ENCODE results near the gene LRRC7.
"Not testable (repeated sequence)": the region's sequence is repeated elsewhere in the genome, so short reads cannot be mapped to it uniquely, and the experiment has no call there.

The LRRC7 gene

DNA sequence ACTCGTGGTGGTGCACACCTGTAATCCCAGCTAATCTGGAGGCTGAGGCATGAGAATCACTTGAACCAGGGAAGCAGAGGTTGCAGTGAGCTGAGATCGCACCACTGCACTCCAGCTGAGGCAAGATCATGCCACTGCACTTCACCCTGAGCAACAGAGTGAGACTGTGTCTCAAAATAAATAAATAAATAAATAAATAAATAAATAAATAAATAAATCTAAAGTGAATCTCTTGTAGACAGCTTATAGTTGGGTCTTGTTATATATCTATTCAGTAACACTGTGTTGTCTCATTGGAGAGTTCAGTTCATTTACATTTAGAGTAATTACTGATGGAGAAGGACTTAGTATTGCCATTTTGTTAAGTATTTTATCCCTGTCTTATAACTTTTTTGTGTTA is 379.2 kb downstream of the LRRC7 start:
- Histone ChIP-seq H3K27ac (ENCODE audit: low read depth, low read length, severe bottlenecking) (no peak overlapping the region), H3K4me1 (ENCODE audit: control insufficient read depth, insufficient read depth, low read length, poor library complexity, severe bottlenecking) (no peaks in the 10 kb centered on the region)
- 79 to 100% methylated on average over 1 to 2 of the region's 2 CpGs for WGBS, 2 experiments (ENCODE audit: insufficient coverage in 2 of 2)

DNA sequence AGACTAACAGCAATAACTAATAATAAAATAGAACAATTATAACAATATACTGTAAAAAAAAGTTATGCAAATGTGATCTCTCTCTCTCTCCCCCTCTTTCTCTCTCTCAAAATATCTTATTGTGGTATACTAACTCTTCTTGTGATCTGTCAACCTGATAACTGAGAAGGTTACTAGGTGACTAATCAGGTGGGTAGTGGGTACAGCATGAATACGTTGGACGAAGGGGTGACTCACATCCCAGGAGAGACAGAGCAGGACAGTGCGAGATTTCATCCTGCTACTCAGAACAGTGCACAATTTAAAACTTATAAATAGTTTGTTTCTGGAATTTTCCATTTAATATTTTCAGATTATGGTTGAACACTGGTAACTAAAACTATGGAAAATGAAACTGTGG is 380.1 kb downstream of the LRRC7 start:
- Histone ChIP-seq H3K36me3 (ENCODE audit: control insufficient read depth, insufficient read depth, low read length) (no peaks in the 10 kb centered on the region), H3K4me3 (ENCODE audit: extremely low read depth, insufficient read depth, low read length, poor library complexity, severe bottlenecking) (no peak overlapping the region), H3K9me3 (ENCODE audit: control insufficient read depth, low read length) (no peaks in the 10 kb centered on the region), H3K27ac (ENCODE audit: low read depth, low read length, severe bottlenecking) (no peak overlapping the region), H3K4me1 (ENCODE audit: control insufficient read depth, insufficient read depth, low read length, poor library complexity, severe bottlenecking) (no peaks in the 10 kb centered on the region)
- no CpG with 5 or more reads among the region's 3 CpGs for WGBS, 2 experiments (ENCODE audit: insufficient coverage in 2 of 2)

More for the DNA sequence above, 379.2 kb downstream of the LRRC7 start:
- Histone ChIP-seq H3K36me3 (ENCODE audit: control insufficient read depth, insufficient read depth, low read length) (no peaks in the 10 kb centered on the region), H3K4me3 (ENCODE audit: extremely low read depth, insufficient read depth, low read length, poor library complexity, severe bottlenecking) (no peak overlapping the region), H3K9me3 (ENCODE audit: control insufficient read depth, low read length) (no peaks in the 10 kb centered on the region)

DNA sequence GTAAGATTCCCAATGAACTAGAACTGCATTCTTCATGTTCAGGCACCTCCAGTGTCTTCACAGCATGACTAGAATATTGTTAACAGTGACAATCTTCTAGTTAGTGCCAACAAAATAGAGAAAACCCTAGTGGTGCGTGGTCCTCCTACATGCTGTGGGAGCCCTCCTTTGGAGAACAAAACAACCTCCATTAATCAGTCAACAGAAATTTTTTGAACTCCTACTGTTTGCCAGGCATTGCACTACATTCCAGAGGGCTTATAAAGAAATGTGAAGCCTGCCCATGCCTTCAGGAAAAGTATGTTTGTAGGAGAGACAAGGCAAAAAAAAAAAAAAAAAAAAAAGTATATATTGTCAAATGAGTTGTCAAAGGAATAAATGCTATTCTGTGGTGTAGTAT is 385.0 kb downstream of the LRRC7 start:
- 80% methylated on average over 1 of the region's 1 CpG for WGBS, 2 experiments (ENCODE audit: insufficient coverage in 2 of 2)

DNA sequence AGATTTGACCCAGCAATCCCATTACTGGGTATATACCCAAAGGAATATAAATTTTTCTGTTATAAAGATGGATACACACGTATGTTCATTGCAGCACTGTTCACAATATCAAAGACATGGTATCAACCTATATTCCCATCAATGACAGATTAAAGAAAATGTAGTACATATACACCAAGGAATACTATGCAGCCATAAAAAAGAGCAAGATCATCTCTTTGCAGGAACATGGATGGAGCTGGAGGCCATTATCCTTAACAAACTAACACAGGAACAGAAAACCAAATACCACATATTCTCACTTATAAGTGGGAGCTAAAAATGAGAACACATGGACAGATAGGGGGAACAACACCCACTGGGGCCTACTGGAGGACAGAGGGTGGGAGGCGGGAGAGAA is 394.7 kb downstream of the LRRC7 start:
- 60% methylated on average over 1 of the region's 2 CpGs; no CpG with 5 or more reads in 1 of the 2 experiments for WGBS, 2 experiments (ENCODE audit: insufficient coverage in 2 of 2)
- H3K36me3 ChIP-seq (ENCODE audit: control insufficient read depth, insufficient read depth, low read length); H3K4me1 ChIP-seq (ENCODE audit: control insufficient read depth, insufficient read depth, low read length, poor library complexity, severe bottlenecking): not testable (repeated sequence)

More for the DNA sequence above, 385.0 kb downstream of the LRRC7 start:
- no peaks in the 10 kb centered on the region for H3K36me3 ChIP-seq (ENCODE audit: control insufficient read depth, insufficient read depth, low read length)
- H3K4me1 ChIP-seq (ENCODE audit: control insufficient read depth, insufficient read depth, low read length, poor library complexity, severe bottlenecking), result no peaks in the 10 kb centered on the region
- H3K9me3 ChIP-seq (ENCODE audit: control insufficient read depth, low read length), result no peaks in the 10 kb centered on the region
- no peak overlapping the region for H3K27ac ChIP-seq (ENCODE audit: low read depth, low read length, severe bottlenecking)
- H3K4me3 ChIP-seq (ENCODE audit: extremely low read depth, insufficient read depth, low read length, poor library complexity, severe bottlenecking), result no peak overlapping the region

DNA sequence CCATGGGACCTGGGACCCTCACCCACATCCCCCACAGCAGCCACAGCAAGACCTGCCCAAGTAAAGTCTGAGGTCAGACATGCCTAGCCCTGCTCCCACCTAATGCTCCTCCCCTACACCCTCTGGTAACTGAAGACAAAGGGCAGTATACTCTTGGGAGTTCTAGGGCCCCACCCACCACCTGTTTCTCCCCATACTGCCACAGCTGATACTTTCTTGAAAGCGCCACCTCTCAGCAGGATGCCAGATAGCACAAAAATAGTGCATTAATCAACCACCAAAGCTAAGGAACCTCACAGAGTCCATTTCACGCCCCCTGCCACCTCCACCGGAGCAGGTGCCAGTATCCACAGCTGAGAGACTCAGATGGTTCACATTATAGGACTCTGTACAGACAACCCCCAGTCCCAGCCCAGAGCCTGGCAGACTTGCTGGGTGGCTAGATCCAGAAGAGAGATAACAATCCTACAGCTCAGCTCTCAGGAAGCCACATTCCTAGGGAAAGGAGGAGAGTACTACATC is 399.6 kb downstream of the LRRC7 start:
- Histone ChIP-seq H3K9me3 (ENCODE audit: control insufficient read depth, low read length) (no peaks in the 10 kb centered on the region), H3K4me3 (ENCODE audit: extremely low read depth, insufficient read depth, low read length, poor library complexity, severe bottlenecking) (no peak overlapping the region), H3K4me1 (ENCODE audit: control insufficient read depth, insufficient read depth, low read length, poor library complexity, severe bottlenecking) (peaks cover 7% of the 10 kb centered on the region), H3K36me3 (ENCODE audit: control insufficient read depth, insufficient read depth, low read length) (no peaks in the 10 kb centered on the region), H3K27ac (ENCODE audit: low read depth, low read length, severe bottlenecking) (no peak overlapping the region)
- 87 to 90% methylated on average over 1 to 3 of the region's 3 CpGs for WGBS, 2 experiments (ENCODE audit: insufficient coverage in 2 of 2)

More for the DNA sequence above, 394.7 kb downstream of the LRRC7 start:
- not testable (repeated sequence) for H3K27ac ChIP-seq (ENCODE audit: low read depth, low read length, severe bottlenecking); H3K4me3 ChIP-seq (ENCODE audit: extremely low read depth, insufficient read depth, low read length, poor library complexity, severe bottlenecking); H3K9me3 ChIP-seq (ENCODE audit: control insufficient read depth, low read length)

DNA sequence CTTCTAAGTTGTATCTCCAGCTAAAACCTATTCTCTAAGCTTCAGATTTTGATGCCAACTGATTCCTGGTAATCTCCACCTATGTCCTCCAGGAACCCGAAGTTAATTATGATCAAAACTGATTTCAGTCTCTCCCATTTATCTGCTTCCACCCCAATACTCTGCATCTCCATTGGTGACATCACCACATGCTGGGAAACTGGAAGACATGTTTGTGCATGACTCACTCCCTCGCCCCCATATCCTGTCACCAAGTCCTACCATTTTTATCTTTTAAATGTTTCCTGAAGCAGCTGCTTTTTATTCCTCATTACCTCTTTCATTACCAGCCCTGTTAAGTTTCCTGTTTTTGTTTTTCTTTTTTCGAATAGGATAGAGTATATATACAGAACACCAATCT is 409.2 kb downstream of the LRRC7 start:
- no peaks in the 10 kb centered on the region for H3K4me1 ChIP-seq (ENCODE audit: control insufficient read depth, insufficient read depth, low read length, poor library complexity, severe bottlenecking)
- peak overlapping the region; percentile 54 for H3K27ac ChIP-seq (ENCODE audit: low read depth, low read length, severe bottlenecking)
- H3K9me3 ChIP-seq (ENCODE audit: control insufficient read depth, low read length), result no peaks in the 10 kb centered on the region
- no peak overlapping the region for H3K4me3 ChIP-seq (ENCODE audit: extremely low read depth, insufficient read depth, low read length, poor library complexity, severe bottlenecking)
- no peaks in the 10 kb centered on the region for H3K36me3 ChIP-seq (ENCODE audit: control insufficient read depth, insufficient read depth, low read length)
- WGBS, 2 experiments (ENCODE audit: insufficient coverage in 2 of 2), result 62 to 92% methylated on average over 1 to 2 of the region's 3 CpGs

DNA sequence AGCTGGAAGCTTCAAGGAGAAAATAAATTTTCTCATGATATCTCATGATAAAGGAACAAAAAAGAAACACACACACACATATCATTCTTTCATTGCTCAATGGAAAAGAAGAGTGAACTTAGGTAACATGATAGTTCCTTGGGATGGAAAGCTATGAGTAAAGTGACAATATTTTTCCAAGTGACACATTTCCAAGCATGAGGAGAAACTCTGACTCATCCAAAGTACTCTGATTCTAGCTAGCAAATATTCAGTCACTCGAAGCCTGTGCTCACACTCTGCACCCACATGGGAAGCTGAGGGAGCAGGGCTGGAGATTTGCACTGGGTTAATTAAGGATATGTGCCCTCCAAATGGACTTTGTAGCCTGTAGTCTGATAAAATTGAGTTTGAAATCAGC is 415.3 kb downstream of the LRRC7 start:
- Histone ChIP-seq H3K27ac (ENCODE audit: low read depth, low read length, severe bottlenecking) (no peak overlapping the region), H3K36me3 (ENCODE audit: control insufficient read depth, insufficient read depth, low read length) (no peaks in the 10 kb centered on the region), H3K4me3 (ENCODE audit: extremely low read depth, insufficient read depth, low read length, poor library complexity, severe bottlenecking) (no peak overlapping the region), H3K9me3 (ENCODE audit: control insufficient read depth, low read length) (no peaks in the 10 kb centered on the region), H3K4me1 (ENCODE audit: control insufficient read depth, insufficient read depth, low read length, poor library complexity, severe bottlenecking) (no peaks in the 10 kb centered on the region)
- 40% methylated on average over 1 of the region's 1 CpG; no CpG with 5 or more reads in 1 of the 2 experiments for WGBS, 2 experiments (ENCODE audit: insufficient coverage in 2 of 2)

DNA sequence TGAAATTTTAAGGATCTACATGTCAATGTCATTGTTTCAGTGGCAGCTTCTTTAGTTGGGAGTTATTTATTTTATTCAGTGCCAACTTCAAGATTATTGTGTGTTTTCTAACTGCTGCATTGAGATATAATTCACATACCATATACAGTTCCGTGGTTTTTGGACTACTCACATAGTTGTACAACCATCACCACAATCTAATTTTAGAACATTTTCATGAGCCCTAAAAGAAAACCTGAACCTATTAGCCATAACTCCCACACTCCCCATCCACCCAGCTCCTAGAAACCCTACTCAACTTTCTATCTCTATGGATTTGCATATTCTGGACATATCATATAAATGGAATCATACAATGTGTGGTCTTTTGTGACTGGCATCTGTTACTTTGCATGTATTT is 417.7 kb downstream of the LRRC7 start:
- H3K9me3 ChIP-seq (ENCODE audit: control insufficient read depth, low read length), result no peaks in the 10 kb centered on the region
- no peaks in the 10 kb centered on the region for H3K36me3 ChIP-seq (ENCODE audit: control insufficient read depth, insufficient read depth, low read length)
- WGBS, 2 experiments (ENCODE audit: insufficient coverage in 2 of 2), result 83 to 90% methylated on average over 1 of the region's 1 CpG
- H3K27ac ChIP-seq (ENCODE audit: low read depth, low read length, severe bottlenecking), result no peak overlapping the region
- H3K4me1 ChIP-seq (ENCODE audit: control insufficient read depth, insufficient read depth, low read length, poor library complexity, severe bottlenecking), result no peaks in the 10 kb centered on the region
- no peak overlapping the region for H3K4me3 ChIP-seq (ENCODE audit: extremely low read depth, insufficient read depth, low read length, poor library complexity, severe bottlenecking)

DNA sequence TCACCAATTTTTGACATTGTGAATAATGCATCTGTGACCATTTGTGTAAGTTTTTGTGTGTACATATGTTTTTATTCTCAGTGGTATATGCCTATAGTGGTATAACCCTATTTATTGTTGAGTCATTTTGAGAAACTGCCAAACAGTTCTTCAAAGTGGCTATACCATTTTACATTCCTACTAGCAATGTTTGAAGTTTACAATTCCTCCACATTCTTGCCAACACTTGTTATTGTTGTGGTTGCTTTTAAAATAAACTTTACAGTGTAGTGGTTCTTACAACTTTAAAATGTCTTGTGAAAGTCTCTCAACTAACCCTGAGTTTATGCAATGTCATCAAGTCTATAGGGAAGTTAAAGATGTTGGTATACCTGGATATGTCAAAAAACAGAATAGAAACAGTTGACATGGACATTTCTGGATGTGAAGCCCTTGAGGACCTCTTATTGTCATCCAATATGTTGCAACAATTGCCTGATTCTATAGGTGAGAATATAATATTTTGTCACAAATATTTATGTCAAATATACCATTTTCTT is 418.2 kb downstream of the LRRC7 start:
- H3K36me3 ChIP-seq (ENCODE audit: control insufficient read depth, insufficient read depth, low read length), result no peaks in the 10 kb centered on the region
- no peak overlapping the region for H3K4me3 ChIP-seq (ENCODE audit: extremely low read depth, insufficient read depth, low read length, poor library complexity, severe bottlenecking)
- H3K27ac ChIP-seq (ENCODE audit: low read depth, low read length, severe bottlenecking), result no peak overlapping the region
- no peaks in the 10 kb centered on the region for H3K9me3 ChIP-seq (ENCODE audit: control insufficient read depth, low read length)
- no peaks in the 10 kb centered on the region for H3K4me1 ChIP-seq (ENCODE audit: control insufficient read depth, insufficient read depth, low read length, poor library complexity, severe bottlenecking)

DNA sequence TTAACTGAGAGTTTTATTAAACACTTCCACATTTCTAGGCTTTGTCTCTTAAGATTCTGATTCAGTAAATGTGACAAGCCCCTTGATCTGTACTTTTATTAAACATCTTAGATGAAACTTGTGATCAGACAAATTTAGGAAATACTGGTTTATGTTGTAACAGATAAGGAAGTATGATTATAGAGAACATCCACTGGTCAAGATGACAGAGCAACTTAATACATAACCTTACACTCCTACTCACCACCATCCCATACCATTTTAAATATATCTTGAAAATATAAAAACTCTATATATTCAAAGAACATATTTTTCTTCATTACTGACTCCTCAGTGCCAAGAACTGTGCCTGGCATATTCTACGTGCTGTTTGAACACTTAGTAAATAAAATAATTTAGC is 420.2 kb downstream of the LRRC7 start:
- Histone ChIP-seq H3K4me1 (ENCODE audit: control insufficient read depth, insufficient read depth, low read length, poor library complexity, severe bottlenecking) (no peaks in the 10 kb centered on the region), H3K9me3 (ENCODE audit: control insufficient read depth, low read length) (no peaks in the 10 kb centered on the region), H3K36me3 (ENCODE audit: control insufficient read depth, insufficient read depth, low read length) (no peaks in the 10 kb centered on the region), H3K27ac (ENCODE audit: low read depth, low read length, severe bottlenecking) (no peak overlapping the region), H3K4me3 (ENCODE audit: extremely low read depth, insufficient read depth, low read length, poor library complexity, severe bottlenecking) (no peak overlapping the region)
- 83% methylated on average over 1 of the region's 1 CpG; no CpG with 5 or more reads in 1 of the 2 experiments for WGBS, 2 experiments (ENCODE audit: insufficient coverage in 2 of 2)

DNA sequence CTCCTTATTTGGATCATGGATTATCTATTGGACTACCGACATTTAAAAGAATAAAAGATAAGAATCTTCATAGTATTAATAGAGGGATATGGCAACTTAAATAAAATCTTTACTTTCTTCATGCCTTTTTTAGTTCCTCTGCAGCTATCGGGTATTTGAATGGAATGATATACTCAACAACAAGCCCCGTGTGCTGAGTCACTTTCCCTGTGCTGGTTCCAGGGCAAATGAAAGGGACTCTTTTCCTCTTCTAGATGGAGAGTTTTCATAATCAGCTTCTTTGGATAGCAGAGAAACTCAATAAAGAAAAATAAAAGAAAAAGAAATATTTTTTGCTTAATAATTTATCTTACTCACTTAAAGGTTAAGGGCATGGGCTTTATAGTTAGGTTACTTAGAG is 423.9 kb downstream of the LRRC7 start:
- Histone ChIP-seq H3K36me3 (ENCODE audit: control insufficient read depth, insufficient read depth, low read length) (no peaks in the 10 kb centered on the region), H3K4me3 (ENCODE audit: extremely low read depth, insufficient read depth, low read length, poor library complexity, severe bottlenecking) (no peak overlapping the region)
- no CpG with 5 or more reads among the region's 3 CpGs for WGBS, 2 experiments (ENCODE audit: insufficient coverage in 2 of 2)

More for the DNA sequence above, 423.9 kb downstream of the LRRC7 start:
- no peaks in the 10 kb centered on the region for H3K9me3 ChIP-seq (ENCODE audit: control insufficient read depth, low read length)
- H3K4me1 ChIP-seq (ENCODE audit: control insufficient read depth, insufficient read depth, low read length, poor library complexity, severe bottlenecking), result no peaks in the 10 kb centered on the region
- no peak overlapping the region for H3K27ac ChIP-seq (ENCODE audit: low read depth, low read length, severe bottlenecking)
